HepG2 (cell line): Measurements from ENCODE around the gene MMP25. TPM values are rescaled to one million over a fixed set of nuclear protein-coding genes. Genes with fewer than 3 reads are reported as not detected.

Experiments
- ARNT2 ChIP-seq: sonication (generic); formaldehyde crosslinking; IDR thresholded peaks from 2 replicates; pipeline ENCODE4 v1.8.0; 2022; ENCODE audit warnings: mild to moderate bottlenecking, low read depth, missing genetic modification reagents, moderate library complexity
- HNRNPLL ChIP-seq: fragments of 200-400 bp; formaldehyde crosslinking; IDR thresholded peaks from 2 replicates; pipeline ENCODE4 v1.6.1; 2017; ENCODE audit warnings: mild to moderate bottlenecking, low read depth, low read length; ENCODE audit not compliant: poor library complexity, severe bottlenecking
- KDM2A ChIP-seq: sonication (generic); formaldehyde crosslinking; IDR thresholded peaks from 2 replicates; pipeline ENCODE4 v1.4.0; 2020; ENCODE audit warnings: low read depth, missing genetic modification reagents, borderline replicate concordance
- KMT2B ChIP-seq: IDR thresholded peaks from 2 replicates; pipeline ENCODE4 v1.6.1; 2016; ENCODE audit warnings: missing genetic modification reagents, missing compliant biosample characterization
- MEIS2 ChIP-seq: sonication (generic); formaldehyde crosslinking; IDR thresholded peaks from 2 replicates; pipeline ENCODE4 v1.9.0; 2021; ENCODE audit warnings: mild to moderate bottlenecking, missing genetic modification reagents
- PRMT3 ChIP-seq: sonication (generic); formaldehyde crosslinking; IDR thresholded peaks from 2 replicates; pipeline ENCODE4 v1.8.1; 2022; ENCODE audit warnings: low read depth, mild to moderate bottlenecking, moderate library complexity, missing genetic modification reagents, borderline replicate concordance
- RARG ChIP-seq: sonication (generic); formaldehyde crosslinking; IDR thresholded peaks from 2 replicates; pipeline ENCODE4 v1.4.0; 2020; ENCODE audit warnings: low read depth, mild to moderate bottlenecking, missing genetic modification reagents
- SMAD9 ChIP-seq: sonication (generic); formaldehyde crosslinking; IDR thresholded peaks from 2 replicates; pipeline ENCODE4 v1.5.1; 2020; ENCODE audit warnings: mild to moderate bottlenecking, missing genetic modification reagents
- ZFAT ChIP-seq: sonication (generic); formaldehyde crosslinking; conservative IDR thresholded peaks from 2 replicates; pipeline ENCODE4 v1.8.1; 2023; ENCODE audit warnings: missing genetic modification reagents, inconsistent platforms
- ZFP82 ChIP-seq: sonication (generic); formaldehyde crosslinking; IDR thresholded peaks from 2 replicates; pipeline ENCODE4 v1.5.1; 2020; ENCODE audit warnings: mild to moderate bottlenecking, missing genetic modification reagents, borderline replicate concordance
- ZIK1 ChIP-seq: sonication (generic); formaldehyde crosslinking; IDR thresholded peaks from 2 replicates; pipeline ENCODE4 v1.5.0; 2020; ENCODE audit warnings: mild to moderate bottlenecking, low read depth, missing genetic modification reagents, borderline replicate concordance
- ZMYM4 ChIP-seq: sonication (generic); formaldehyde crosslinking; IDR thresholded peaks from 2 replicates; pipeline ENCODE4 v1.8.1; 2023; ENCODE audit warnings: mild to moderate bottlenecking, missing genetic modification reagents
- polyA plus RNA-seq, 8 experiments: library from polyadenylated mRNA; depleted of rRNA in 3 of 8; stranded (reverse) in 7 of 8; unstranded in 1 of 8; fragments of >200 nt; fragmentation: Illumina TruSeq in 4 of 8; extraction: Trizol in 4 of 8; gene quantifications; 2 replicates each; pipeline versions ENCODE4 v1.2.1 to v1.2.3, GENCODE V29; 2011 to 2016; ENCODE audit warnings: low read depth in 4 of 8, missing spikeins in 1 of 8, mixed read lengths in 1 of 8; ENCODE audit not compliant: insufficient read depth in 1 of 8
- total RNA-seq, 5 experiments: library from RNA; depleted of rRNA; stranded (reverse); fragments of >200 nt; fragmentation: Illumina TruSeq; extraction: Trizol; gene quantifications; 2 replicates each; pipeline ENCODE4 v1.2.3, GENCODE V29; 2016; ENCODE audit warnings: low read depth in 1 of 5
- TF ChIP-seq, protein P1 (sequence below): sonication (generic); formaldehyde crosslinking; IDR thresholded peaks from 2 replicates; pipeline ENCODE4 v1.5.0; 2020; ENCODE audit warnings: missing genetic modification reagents
- TF ChIP-seq, protein P2 (sequence below): sonication (generic); formaldehyde crosslinking; IDR thresholded peaks from 2 replicates; pipeline ENCODE4 v1.4.0; 2020; ENCODE audit warnings: missing genetic modification reagents
- TF ChIP-seq, protein P3 (sequence below), 2 experiments: sonication (generic) in 1 of 2; formaldehyde crosslinking in 1 of 2; IDR thresholded peaks; 2 replicates each; pipeline versions ENCODE4 v1.5.1 to v1.6.1; 2011 to 2020; ENCODE audit warnings: borderline replicate concordance in 1 of 2, low read depth in 1 of 2, low read length in 1 of 2, mild to moderate bottlenecking in 1 of 2, missing genetic modification reagents in 1 of 2, moderate library complexity in 1 of 2
- TF ChIP-seq, protein P4 (sequence below): sonication (generic); formaldehyde crosslinking; IDR thresholded peaks from 2 replicates; pipeline ENCODE4 v1.5.0; 2020; ENCODE audit warnings: mild to moderate bottlenecking, missing genetic modification reagents, borderline replicate concordance
- TF ChIP-seq, protein P5 (sequence below): sonication (generic); formaldehyde crosslinking; IDR thresholded peaks from 2 replicates; pipeline ENCODE4 v1.4.0; 2020; ENCODE audit warnings: mild to moderate bottlenecking, missing genetic modification reagents

MMP25 gene
- total and polyA plus RNA-seq, 2 of the 13 experiments (the other 11 are each of a cell fraction or from before 2014, with no cell fraction given), result 0.04 to 0.08 TPM

DNA sequence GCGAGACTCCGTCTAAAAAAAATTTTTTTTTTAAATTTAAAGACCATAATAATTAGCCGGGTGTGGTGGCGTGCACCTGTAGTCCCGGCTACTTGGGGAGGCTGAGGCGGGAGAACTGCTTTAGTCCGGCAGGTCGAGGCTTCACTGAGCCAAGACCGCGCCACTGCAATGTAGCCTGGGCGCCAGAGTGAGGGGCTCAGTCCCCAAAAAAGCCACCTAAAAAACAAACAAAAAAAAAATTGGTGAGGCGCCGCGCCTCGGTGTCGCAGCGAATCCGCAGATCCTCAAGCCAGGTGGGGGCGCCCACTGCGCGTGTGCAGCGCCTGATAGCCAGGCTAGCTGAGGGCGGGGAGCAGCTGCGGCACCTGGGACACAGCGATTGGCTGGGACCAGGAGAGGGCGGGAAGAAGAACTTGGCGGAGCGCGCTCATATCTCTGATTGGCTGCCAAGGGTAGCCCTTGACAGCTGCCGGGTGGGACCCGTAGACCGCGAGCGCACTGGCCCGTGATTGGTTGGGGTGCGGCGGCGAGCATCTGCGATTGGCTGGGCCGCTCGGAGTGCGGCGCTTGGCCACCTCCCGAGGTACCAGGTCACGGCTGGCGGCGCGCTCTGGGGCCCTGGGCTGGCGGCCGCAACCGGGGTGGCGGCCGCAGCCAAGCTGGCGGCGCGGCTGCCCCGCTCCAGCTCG, 42.6 kb upstream of the MMP25 start (continued):
- TF ChIP-seq, protein P1, sequence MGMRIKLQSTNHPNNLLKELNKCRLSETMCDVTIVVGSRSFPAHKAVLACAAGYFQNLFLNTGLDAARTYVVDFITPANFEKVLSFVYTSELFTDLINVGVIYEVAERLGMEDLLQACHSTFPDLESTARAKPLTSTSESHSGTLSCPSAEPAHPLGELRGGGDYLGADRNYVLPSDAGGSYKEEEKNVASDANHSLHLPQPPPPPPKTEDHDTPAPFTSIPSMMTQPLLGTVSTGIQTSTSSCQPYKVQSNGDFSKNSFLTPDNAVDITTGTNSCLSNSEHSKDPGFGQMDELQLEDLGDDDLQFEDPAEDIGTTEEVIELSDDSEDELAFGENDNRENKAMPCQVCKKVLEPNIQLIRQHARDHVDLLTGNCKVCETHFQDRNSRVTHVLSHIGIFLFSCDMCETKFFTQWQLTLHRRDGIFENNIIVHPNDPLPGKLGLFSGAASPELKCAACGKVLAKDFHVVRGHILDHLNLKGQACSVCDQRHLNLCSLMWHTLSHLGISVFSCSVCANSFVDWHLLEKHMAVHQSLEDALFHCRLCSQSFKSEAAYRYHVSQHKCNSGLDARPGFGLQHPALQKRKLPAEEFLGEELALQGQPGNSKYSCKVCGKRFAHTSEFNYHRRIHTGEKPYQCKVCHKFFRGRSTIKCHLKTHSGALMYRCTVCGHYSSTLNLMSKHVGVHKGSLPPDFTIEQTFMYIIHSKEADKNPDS, result no peak
- TF ChIP-seq KMT2B (CRISPR knock-in tag) (peak; percentile 53; the same call in 1 of the 2 replicates), RARG (CRISPR knock-in tag) (no peak), SMAD9 (CRISPR knock-in tag) (no peak), MEIS2 (CRISPR knock-in tag) (peak; percentile 100), ZIK1 (no peak), ARNT2 (CRISPR knock-in tag) (peak; percentile 30; the same call in 1 of the 2 replicates), ZFAT (CRISPR knock-in tag) (no peak), ZMYM4 (0 out of 2 replicates have a peak, but pooled peaks have one; percentile 40), ZFP82 (CRISPR knock-in tag) (no peak), PRMT3 (CRISPR knock-in tag) (no peak), KDM2A (CRISPR knock-in tag) (peak; percentile 92), HNRNPLL (peak; percentile 73)
- TF ChIP-seq, protein P2, sequence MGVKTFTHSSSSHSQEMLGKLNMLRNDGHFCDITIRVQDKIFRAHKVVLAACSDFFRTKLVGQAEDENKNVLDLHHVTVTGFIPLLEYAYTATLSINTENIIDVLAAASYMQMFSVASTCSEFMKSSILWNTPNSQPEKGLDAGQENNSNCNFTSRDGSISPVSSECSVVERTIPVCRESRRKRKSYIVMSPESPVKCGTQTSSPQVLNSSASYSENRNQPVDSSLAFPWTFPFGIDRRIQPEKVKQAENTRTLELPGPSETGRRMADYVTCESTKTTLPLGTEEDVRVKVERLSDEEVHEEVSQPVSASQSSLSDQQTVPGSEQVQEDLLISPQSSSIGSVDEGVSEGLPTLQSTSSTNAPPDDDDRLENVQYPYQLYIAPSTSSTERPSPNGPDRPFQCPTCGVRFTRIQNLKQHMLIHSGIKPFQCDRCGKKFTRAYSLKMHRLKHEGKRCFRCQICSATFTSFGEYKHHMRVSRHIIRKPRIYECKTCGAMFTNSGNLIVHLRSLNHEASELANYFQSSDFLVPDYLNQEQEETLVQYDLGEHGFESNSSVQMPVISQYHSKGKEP (CRISPR knock-in tag), result no peak
- TF ChIP-seq, protein P3, sequence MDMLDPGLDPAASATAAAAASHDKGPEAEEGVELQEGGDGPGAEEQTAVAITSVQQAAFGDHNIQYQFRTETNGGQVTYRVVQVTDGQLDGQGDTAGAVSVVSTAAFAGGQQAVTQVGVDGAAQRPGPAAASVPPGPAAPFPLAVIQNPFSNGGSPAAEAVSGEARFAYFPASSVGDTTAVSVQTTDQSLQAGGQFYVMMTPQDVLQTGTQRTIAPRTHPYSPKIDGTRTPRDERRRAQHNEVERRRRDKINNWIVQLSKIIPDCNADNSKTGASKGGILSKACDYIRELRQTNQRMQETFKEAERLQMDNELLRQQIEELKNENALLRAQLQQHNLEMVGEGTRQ (IDR thresholded peaks at IDR 0.05; ENCODE audit: low read depth, low read length), result 0 out of 2 replicates have a peak, but pooled peaks have one; percentile 7
- TF ChIP-seq, protein P3 (CRISPR knock-in tag; IDR thresholded peaks at IDR 0.05; ENCODE audit: borderline replicate concordance), result no peak
- TF ChIP-seq, protein P4, sequence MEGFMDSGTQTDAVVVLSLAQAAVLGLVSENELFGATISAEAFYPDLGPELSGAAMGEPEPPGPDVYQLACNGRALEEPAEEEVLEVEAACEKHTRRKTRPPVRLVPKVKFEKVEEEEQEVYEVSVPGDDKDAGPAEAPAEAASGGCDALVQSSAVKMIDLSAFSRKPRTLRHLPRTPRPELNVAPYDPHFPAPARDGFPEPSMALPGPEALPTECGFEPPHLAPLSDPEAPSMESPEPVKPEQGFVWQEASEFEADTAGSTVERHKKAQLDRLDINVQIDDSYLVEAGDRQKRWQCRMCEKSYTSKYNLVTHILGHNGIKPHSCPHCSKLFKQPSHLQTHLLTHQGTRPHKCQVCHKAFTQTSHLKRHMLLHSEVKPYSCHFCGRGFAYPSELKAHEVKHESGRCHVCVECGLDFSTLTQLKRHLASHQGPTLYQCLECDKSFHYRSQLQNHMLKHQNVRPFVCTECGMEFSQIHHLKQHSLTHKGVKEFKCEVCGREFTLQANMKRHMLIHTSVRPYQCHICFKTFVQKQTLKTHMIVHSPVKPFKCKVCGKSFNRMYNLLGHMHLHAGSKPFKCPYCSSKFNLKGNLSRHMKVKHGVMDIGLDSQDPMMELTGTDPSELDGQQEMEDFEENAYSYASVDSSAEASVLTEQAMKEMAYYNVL (CRISPR knock-in tag), result no peak
- TF ChIP-seq, protein P5, sequence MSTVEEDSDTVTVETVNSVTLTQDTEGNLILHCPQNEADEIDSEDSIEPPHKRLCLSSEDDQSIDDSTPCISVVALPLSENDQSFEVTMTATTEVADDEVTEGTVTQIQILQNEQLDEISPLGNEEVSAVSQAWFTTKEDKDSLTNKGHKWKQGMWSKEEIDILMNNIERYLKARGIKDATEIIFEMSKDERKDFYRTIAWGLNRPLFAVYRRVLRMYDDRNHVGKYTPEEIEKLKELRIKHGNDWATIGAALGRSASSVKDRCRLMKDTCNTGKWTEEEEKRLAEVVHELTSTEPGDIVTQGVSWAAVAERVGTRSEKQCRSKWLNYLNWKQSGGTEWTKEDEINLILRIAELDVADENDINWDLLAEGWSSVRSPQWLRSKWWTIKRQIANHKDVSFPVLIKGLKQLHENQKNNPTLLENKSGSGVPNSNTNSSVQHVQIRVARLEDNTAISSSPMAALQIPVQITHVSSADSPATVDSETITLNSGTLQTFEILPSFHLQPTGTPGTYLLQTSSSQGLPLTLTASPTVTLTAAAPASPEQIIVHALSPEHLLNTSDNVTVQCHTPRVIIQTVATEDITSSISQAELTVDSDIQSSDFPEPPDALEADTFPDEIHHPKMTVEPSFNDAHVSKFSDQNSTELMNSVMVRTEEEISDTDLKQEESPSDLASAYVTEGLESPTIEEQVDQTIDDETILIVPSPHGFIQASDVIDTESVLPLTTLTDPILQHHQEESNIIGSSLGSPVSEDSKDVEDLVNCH (CRISPR knock-in tag), result no peak
